Type B pancreatic cell (in vitro differentiated cells): ENCODE data around the gene TARS2. TPM values are rescaled to one million over a fixed set of nuclear protein-coding genes. Genes with fewer than 3 reads are reported as not detected.

ENCODE experiments used
- DNase-seq: peaks from one replicate; pipeline ENCODE4 v3.0.0; 2021; ENCODE audit warnings: mixed read lengths; ENCODE audit not compliant: unreplicated experiment; ENCODE audit errors: extremely low spot score
- H3K27ac Mint-ChIP-seq: 2 replicates; pipeline ENCODE4 v1.8.0; 2021; ENCODE audit warnings: mild to moderate bottlenecking, mixed read lengths
- H3K27me3 Mint-ChIP-seq: 2 replicates; pipeline ENCODE4 v1.8.0; 2021; ENCODE audit warnings: mixed read lengths
- H3K36me3 Mint-ChIP-seq: 2 replicates; pipeline ENCODE4 v1.8.0; 2021; ENCODE audit warnings: mixed read lengths
- H3K4me1 Mint-ChIP-seq: one replicate; pipeline ENCODE4 v1.8.0; 2021; ENCODE audit warnings: mixed read lengths; ENCODE audit not compliant: unreplicated experiment
- H3K4me3 Mint-ChIP-seq: 2 replicates; pipeline ENCODE4 v1.8.0; 2021; ENCODE audit warnings: mild to moderate bottlenecking, mixed read lengths
- H3K9me3 Mint-ChIP-seq: 2 replicates; pipeline ENCODE4 v1.8.0; 2021; ENCODE audit warnings: mixed read lengths
- CTCF ChIP-seq: fragments of 200-600 bp; sonication (generic); conservative IDR thresholded peaks from 2 replicates; pipeline ENCODE4 v1.5.0; 2021; ENCODE audit warnings: antibody characterized with exemption, mild to moderate bottlenecking
- microRNA-seq: library from miRNA; unstranded; fragments of <30 nt; microRNA quantifications from one replicate; pipeline ENCODE4, GENCODE V29; 2020
- total RNA-seq: library from RNA; stranded (reverse); gene quantifications from 2 replicates; pipeline ENCODE4 v1.2.1, GENCODE V29; 2021; ENCODE audit warnings: low replicate concordance

TARS2 gene
- total RNA-seq, 1 donor from 2014 or later = 36.6 TPM

GRCh38 chr1:150555971-150556865 is 69.0 kb downstream of the TARS2 start:
- peak overlapping the region; percentile 16 for H3K27ac Mint-ChIP-seq
- peaks cover 27% of the 10 kb centered on the region for H3K4me1 Mint-ChIP-seq
- no peaks in the 10 kb centered on the region for H3K36me3 Mint-ChIP-seq
- no peaks in the 10 kb centered on the region for H3K9me3 Mint-ChIP-seq
- H3K4me3 Mint-ChIP-seq = no peak overlapping the region
- no peaks in the 10 kb centered on the region for H3K27me3 Mint-ChIP-seq
- no peak for TF ChIP-seq CTCF
- DNase-seq = no peak

- Mint-ChIP-seq H3K4me1 (peaks cover 24% of the 10 kb centered on the region), H3K4me3 (no peak overlapping the region)
- TF ChIP-seq CTCF = no peak
These were observed 69.9 kb downstream of the TARS2 start for GRCh38 chr1:150557065-150557600.

More at GRCh38 chr1:150557065-150557600, 69.9 kb downstream of the TARS2 start:
- DNase-seq = no peak
- H3K9me3 Mint-ChIP-seq = no peaks in the 10 kb centered on the region
- H3K36me3 Mint-ChIP-seq = no peaks in the 10 kb centered on the region
- no peaks in the 10 kb centered on the region for H3K27me3 Mint-ChIP-seq
- H3K27ac Mint-ChIP-seq = no peak overlapping the region

Small RNA genes lying within 50 kb of the gene (microRNA-seq; reads per million reads assigned to microRNA genes)
- gene MIR4257 = not detected
- not detected for gene MIR6878

Other genes starting within 250 kb of the TARS2 start
- gene CA14, start 229.6 kb upstream of the TARS2 start, total RNA-seq = 0.43 and 42.9 TPM in 2 replicates
- gene APH1A, start 218.4 kb upstream of the TARS2 start, total RNA-seq = 148 and 174 TPM in 2 replicates
- 3.8 and 29.6 TPM in 2 replicates for gene C1orf54, start 214.6 kb upstream of the TARS2 start, total RNA-seq
- 1.4 and 5.1 TPM in 2 replicates for gene CIART, start 204.9 kb upstream of the TARS2 start, total RNA-seq
- 81.7 and 84.4 TPM in 2 replicates for gene MRPS21, start 193.6 kb upstream of the TARS2 start, total RNA-seq
- gene PRPF3, start 165.9 kb upstream of the TARS2 start, total RNA-seq = 52.5 and 70.2 TPM in 2 replicates
- gene RPRD2, start 123.3 kb upstream of the TARS2 start, total RNA-seq = 30.9 and 37.8 TPM in 2 replicates
- 31.5 and 33.8 TPM in 2 replicates for gene ECM1, start 20.7 kb downstream of the TARS2 start, total RNA-seq
- gene FALEC, start 28.3 kb downstream of the TARS2 start, total RNA-seq = 0.55 and 0.80 TPM in 2 replicates
- 12.5 and 24.6 TPM in 2 replicates for gene ADAMTSL4, start 62.0 kb downstream of the TARS2 start, total RNA-seq
- 187 and 280 TPM in 2 replicates for gene MCL1, start 92.2 kb downstream of the TARS2 start, total RNA-seq
- 153 and 185 TPM in 2 replicates for gene ENSA, start 142.2 kb downstream of the TARS2 start, total RNA-seq
- 30.9 and 40.5 TPM in 2 replicates for gene GOLPH3L, start 209.7 kb downstream of the TARS2 start, total RNA-seq
- gene HORMAD1, start 233.5 kb downstream of the TARS2 start, total RNA-seq = not detected in 2 replicates